NCI-H146 treated with DMSO at 0.1 percent for 48 hours (cell line): ENCODE measurements around the gene TNFAIP2.

Experiments
- DNase-seq: peaks from one replicate; lab custom pipeline; 2025; ENCODE audit not compliant: unreplicated experiment; lab: John Stamatoyannopoulos, UW

The TNFAIP2 gene

GRCh38 chr14:103179094-103179493 lies 55.8 kb downstream of the TNFAIP2 start:
- no peak for DNase-seq

GRCh38 chr14:103180331-103180730 lies 57.1 kb downstream of the TNFAIP2 start:
- DNase-seq, result no peak

GRCh38 chr14:103184046-103184445 lies 60.8 kb downstream of the TNFAIP2 start:
- DNase-seq, result no peak

GRCh38 chr14:103185051-103186029 lies 62.1 kb downstream of the TNFAIP2 start:
- peak; percentile 9 for DNase-seq

- no peak for DNase-seq
Observed at GRCh38 chr14:103186241-103186822, 63.1 kb downstream of the TNFAIP2 start.
